ENCODE measurements around the gene PDZRN3.

Gene PDZRN3

GRCh38 chr3:73379465-73379864 is 245.3 kb downstream of the PDZRN3 start:
- no peak for DNase-seq

GRCh38 chr3:73378207-73378606 is 246.5 kb downstream of the PDZRN3 start:
- DNase-seq, result no peak

- no peak for DNase-seq
These were observed 258.9 kb downstream of the PDZRN3 start for GRCh38 chr3:73365756-73366397.

- no peak for DNase-seq
These were observed 260.2 kb downstream of the PDZRN3 start for GRCh38 chr3:73364517-73364916.

- DNase-seq, result no peak
These were observed 261.6 kb downstream of the PDZRN3 start for GRCh38 chr3:73363093-73363492.

GRCh38 chr3:73361591-73361990 is 263.1 kb downstream of the PDZRN3 start:
- no peak for DNase-seq

GRCh38 chr3:73353649-73354217 is 271.0 kb downstream of the PDZRN3 start:
- DNase-seq, result no peak

GRCh38 chr3:73352841-73353645 is 271.7 kb downstream of the PDZRN3 start:
- no peak for DNase-seq

GRCh38 chr3:73351423-73352071 is 273.2 kb downstream of the PDZRN3 start:
- DNase-seq, result no peak

- DNase-seq, result no peak
These were observed 273.7 kb downstream of the PDZRN3 start for GRCh38 chr3:73350996-73351395.

- no peak for DNase-seq
These were observed 275.1 kb downstream of the PDZRN3 start for GRCh38 chr3:73349657-73350056.

- DNase-seq, result no peak
These were observed 282.7 kb downstream of the PDZRN3 start for GRCh38 chr3:73342077-73342476.

- DNase-seq, result no peak
These were observed 283.3 kb downstream of the PDZRN3 start for GRCh38 chr3:73341272-73341935.

- DNase-seq, result no peak
These were observed 292.2 kb downstream of the PDZRN3 start for GRCh38 chr3:73332558-73332957.
